ENCODE measurements around the gene KCP. TPM values are rescaled to one million over a fixed set of nuclear protein-coding genes. Genes with fewer than 3 reads are reported as not detected.
A peak's percentile ranks its signal among the peaks of the same experiment; 100 is the strongest.

Gene KCP
- polyA plus RNA-seq, 1 of the 3 experiments (the other 2 are of a cell fraction): not detected

DNA sequence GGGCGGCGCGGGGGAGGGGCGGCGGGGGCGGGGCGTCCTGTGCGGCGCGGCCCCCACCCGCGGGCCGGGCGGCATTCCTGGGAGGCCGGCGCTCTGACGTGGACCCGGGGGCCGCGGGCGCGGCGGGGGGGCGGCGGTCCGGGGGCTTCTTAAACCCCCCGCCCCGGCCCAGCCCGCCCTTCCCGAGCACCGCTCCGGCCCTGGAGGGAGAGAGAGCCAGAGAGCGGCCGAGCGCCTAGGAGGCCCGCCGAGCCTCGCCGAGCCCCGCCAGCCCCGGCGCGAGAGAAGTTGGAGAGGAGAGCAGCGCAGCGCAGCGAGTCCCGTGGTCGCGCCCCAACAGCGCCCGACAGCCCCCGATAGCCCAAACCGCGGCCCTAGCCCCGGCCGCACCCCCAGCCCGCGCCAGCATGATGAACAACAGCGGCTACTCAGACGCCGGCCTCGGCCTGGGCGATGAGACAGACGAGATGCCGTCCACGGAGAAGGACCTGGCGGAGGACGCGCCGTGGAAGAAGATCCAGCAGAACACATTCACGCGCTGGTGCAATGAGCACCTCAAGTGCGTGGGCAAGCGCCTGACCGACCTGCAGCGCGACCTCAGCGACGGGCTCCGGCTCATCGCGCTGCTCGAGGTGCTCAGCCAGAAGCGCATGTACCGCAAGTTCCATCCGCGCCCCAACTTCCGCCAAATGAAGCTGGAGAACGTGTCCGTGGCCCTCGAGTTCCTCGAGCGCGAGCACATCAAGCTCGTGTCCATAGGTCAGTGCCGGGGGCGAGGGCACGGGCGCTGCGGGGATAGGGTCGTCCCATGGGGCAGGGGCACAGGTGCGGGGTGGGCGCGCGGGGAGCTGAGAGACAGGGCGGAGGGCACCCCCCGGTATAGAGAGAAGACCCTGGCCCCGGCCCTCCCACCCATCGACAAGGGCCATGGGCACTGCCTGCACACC is 80.0 kb downstream of the KCP start, which contains the start of gene FLNC:
Gene FLNC, plus strand, starts transcription at position 176 of the 947 bp plus-strand sequence. Its CDS starts 232 bp downstream, at position 408.
- ChIA-PET CTCF (interaction anchor here (1.0 to 2.4 kb wide), 7 partner anchors 12 to 333 kb away, joined by 4 to 10 read pairs (median 7); partner anchors contain the start of gene ATP6V1F), POLR2A (interaction anchor here (1.2 kb wide), 2 partner anchors 12 to 15 kb away, joined by 3 read pairs; no protein-coding TSS in a partner anchor)
- peak within 1 kb of the TSS; percentile 63; the same call in 1 of the 2 replicates for H2AFZ ChIP-seq (ENCODE audit: low read depth)
- H3K4me1 ChIP-seq (ENCODE audit: control insufficient read depth in 1 of 2, insufficient read depth in 2 of 2, low read depth in 1 of 2, low read length in 1 of 2): peaks cover 39 to 43% of the 10 kb centered on the region in 2 experiments; a peak in 3 of 4 replicates
- H3K9ac ChIP-seq: peak within 1 kb of the TSS; percentile 84
- H3K27ac ChIP-seq (ENCODE audit: low read depth in 2 of 2, low read length in 1 of 2): peak within 1 kb of the TSS; percentile 50 to 98
- H3K36me3 ChIP-seq (replicated peaks in 1 of 2; ENCODE audit: control insufficient read depth in 1 of 2, insufficient read depth in 2 of 2, low read length in 1 of 2): peaks cover 6 to 8% of the 10 kb centered on the region in 2 experiments
- H3K4me2 ChIP-seq: peak within 1 kb of the TSS; percentile 99
- 38% methylated on average over 56 of the region's 109 CpGs for WGBS (ENCODE audit: low lambda C conversion rate)
- H4K20me1 ChIP-seq (ENCODE audit: insufficient read depth): peaks cover 40% of the 10 kb centered on the region
- peak; percentile 90 for DNase-seq
- no peaks in the 10 kb centered on the region for H3K27me3 ChIP-seq (ENCODE audit: insufficient read depth)
- no peaks in the 10 kb centered on the region for H3K9me2 ChIP-seq
- H3F3A ChIP-seq (replicated peaks; ENCODE audit: insufficient read depth): peaks cover 53% of the 10 kb centered on the region
- TF ChIP-seq FOSL2 (IDR thresholded peaks at IDR 0.05; ENCODE audit: borderline replicate concordance, low read depth) (peak; percentile 14; the same call in 1 of the 2 replicates), POLR2AphosphoS5 (IDR thresholded peaks at IDR 0.05; ENCODE audit: low read depth, low read length) (peak; percentile 93), TAF1 (IDR thresholded peaks at IDR 0.05; ENCODE audit: borderline replicate concordance, low read depth, low read length) (peak; percentile 80), SIN3A (IDR thresholded peaks at IDR 0.05; ENCODE audit: borderline replicate concordance, low read depth, low read length) (peak; percentile 69; the same call in 1 of the 2 replicates), MAX (IDR thresholded peaks at IDR 0.05; ENCODE audit: low read depth) (peak; percentile 52; the same call in 1 of the 2 replicates), RCOR1 (IDR thresholded peaks at IDR 0.05; ENCODE audit: low read length) (no peak), TEAD4 (IDR thresholded peaks at IDR 0.05; ENCODE audit: borderline replicate concordance, insufficient read depth) (peak; percentile 83; the same call in 1 of the 2 replicates), SMC3 (IDR thresholded peaks at IDR 0.05; ENCODE audit: low read depth, low read length) (no peak)
- TF ChIP-seq, protein P1, sequence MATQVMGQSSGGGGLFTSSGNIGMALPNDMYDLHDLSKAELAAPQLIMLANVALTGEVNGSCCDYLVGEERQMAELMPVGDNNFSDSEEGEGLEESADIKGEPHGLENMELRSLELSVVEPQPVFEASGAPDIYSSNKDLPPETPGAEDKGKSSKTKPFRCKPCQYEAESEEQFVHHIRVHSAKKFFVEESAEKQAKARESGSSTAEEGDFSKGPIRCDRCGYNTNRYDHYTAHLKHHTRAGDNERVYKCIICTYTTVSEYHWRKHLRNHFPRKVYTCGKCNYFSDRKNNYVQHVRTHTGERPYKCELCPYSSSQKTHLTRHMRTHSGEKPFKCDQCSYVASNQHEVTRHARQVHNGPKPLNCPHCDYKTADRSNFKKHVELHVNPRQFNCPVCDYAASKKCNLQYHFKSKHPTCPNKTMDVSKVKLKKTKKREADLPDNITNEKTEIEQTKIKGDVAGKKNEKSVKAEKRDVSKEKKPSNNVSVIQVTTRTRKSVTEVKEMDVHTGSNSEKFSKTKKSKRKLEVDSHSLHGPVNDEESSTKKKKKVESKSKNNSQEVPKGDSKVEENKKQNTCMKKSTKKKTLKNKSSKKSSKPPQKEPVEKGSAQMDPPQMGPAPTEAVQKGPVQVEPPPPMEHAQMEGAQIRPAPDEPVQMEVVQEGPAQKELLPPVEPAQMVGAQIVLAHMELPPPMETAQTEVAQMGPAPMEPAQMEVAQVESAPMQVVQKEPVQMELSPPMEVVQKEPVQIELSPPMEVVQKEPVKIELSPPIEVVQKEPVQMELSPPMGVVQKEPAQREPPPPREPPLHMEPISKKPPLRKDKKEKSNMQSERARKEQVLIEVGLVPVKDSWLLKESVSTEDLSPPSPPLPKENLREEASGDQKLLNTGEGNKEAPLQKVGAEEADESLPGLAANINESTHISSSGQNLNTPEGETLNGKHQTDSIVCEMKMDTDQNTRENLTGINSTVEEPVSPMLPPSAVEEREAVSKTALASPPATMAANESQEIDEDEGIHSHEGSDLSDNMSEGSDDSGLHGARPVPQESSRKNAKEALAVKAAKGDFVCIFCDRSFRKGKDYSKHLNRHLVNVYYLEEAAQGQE (IDR thresholded peaks at IDR 0.05; ENCODE audit: low read depth, low read length): 0 out of 2 replicates have a peak, but pooled peaks have one; percentile 23
- peaks cover 52% of the 10 kb centered on the region for H3K79me2 ChIP-seq (ENCODE audit: insufficient read depth)
- H3K4me3 ChIP-seq (ENCODE audit: low read depth in 2 of 2, low read length in 1 of 2): peak within 1 kb of the TSS; percentile 68 to 90
- H3K9me3 ChIP-seq: no peaks in the 10 kb centered on the region

Data from SK-N-SH (cell line).